Keratinocyte (primary cell): ENCODE measurements around the gene NBEA.

Source experiments
- CTCF ChIP-seq, 3 experiments: IDR thresholded peaks in 1 of 3; conservative IDR thresholded peaks in 1 of 3; optimal IDR thresholded peaks in 1 of 3; 2 replicates in 2 of 3; 3 replicates in 1 of 3; pipeline versions ENCODE3 to v1.5.1; 2011; ENCODE audit warnings: low read length in 3 of 3, mild to moderate bottlenecking in 3 of 3, moderate library complexity in 2 of 3, control low read depth in 1 of 3, inconsistent platforms in 1 of 3; ENCODE audit not compliant: insufficient read depth in 2 of 3; ENCODE audit errors: extremely low read depth in 1 of 3
- EZH2 ChIP-seq: IDR thresholded peaks from one replicate; pipeline ENCODE4 v1.6.1; 2012; ENCODE audit warnings: inconsistent platforms, mild to moderate bottlenecking, low read length, moderate library complexity

GRCh38 chr13:34988330-34988791, 46.3 kb downstream of the NBEA start:
- TF ChIP-seq CTCF (optimal IDR thresholded peaks at IDR 0.05 in 1 of 3, IDR thresholded peaks at IDR 0.05 in 1 of 3, conservative IDR thresholded peaks at IDR 0.05 in 1 of 3; ENCODE audit: extremely low read depth in 1 of 3, insufficient read depth in 2 of 3, low read length in 3 of 3) (no peak), EZH2 (no peak)
